GM21390 (cell line): Measurements from ENCODE around the gene C1QTNF3.
"Not testable (repeated sequence)": the region's sequence is repeated elsewhere in the genome, so short reads cannot be mapped to it uniquely, and the experiment has no call there.

ENCODE experiments used
- ATAC-seq: cut with Tn5 transposase; IDR thresholded peaks from one replicate; pipeline ENCODE4 v1.9.1; 2021; ENCODE audit not compliant: unreplicated experiment

Gene C1QTNF3

GRCh38 chr5:34053133-34053532 is 10.1 kb upstream of the C1QTNF3 start:
- ATAC-seq, result no peak

- no peak for ATAC-seq
These were observed 8.5 kb upstream of the C1QTNF3 start for GRCh38 chr5:34051374-34051980.

GRCh38 chr5:34047774-34048572 is 5.0 kb upstream of the C1QTNF3 start:
- no peak for ATAC-seq

- ATAC-seq, result no peak
These were observed 4.1 kb upstream of the C1QTNF3 start for GRCh38 chr5:34047143-34047542.

GRCh38 chr5:34045996-34046395 is 3.0 kb upstream of the C1QTNF3 start:
- ATAC-seq, result no peak

- no peak for ATAC-seq
These were observed 2.0 kb upstream of the C1QTNF3 start for GRCh38 chr5:34045023-34045422.

- ATAC-seq, result no peak
These were observed 692 bp downstream of the C1QTNF3 start for GRCh38 chr5:34042321-34042720.

GRCh38 chr5:34041247-34041972 is 1.6 kb downstream of the C1QTNF3 start:
- no peak for ATAC-seq

GRCh38 chr5:34040472-34040871 is 2.5 kb downstream of the C1QTNF3 start:
- no peak for ATAC-seq

GRCh38 chr5:34039398-34040157 is 3.4 kb downstream of the C1QTNF3 start:
- no peak for ATAC-seq

- no peak for ATAC-seq
These were observed 4.2 kb downstream of the C1QTNF3 start for GRCh38 chr5:34038838-34039237.

GRCh38 chr5:34038390-34038789 is 4.6 kb downstream of the C1QTNF3 start:
- ATAC-seq, result no peak

GRCh38 chr5:34037726-34038125 is 5.3 kb downstream of the C1QTNF3 start:
- ATAC-seq, result no peak

GRCh38 chr5:34035756-34036155 is 7.3 kb downstream of the C1QTNF3 start:
- no peak for ATAC-seq

- ATAC-seq, result no peak
These were observed 8.3 kb downstream of the C1QTNF3 start for GRCh38 chr5:34034534-34035327.

GRCh38 chr5:34031966-34032365 is 11.0 kb downstream of the C1QTNF3 start:
- no peak for ATAC-seq

GRCh38 chr5:34031117-34031516 is 11.9 kb downstream of the C1QTNF3 start:
- no peak for ATAC-seq

- ATAC-seq, result not testable (repeated sequence)
These were observed 12.4 kb downstream of the C1QTNF3 start for GRCh38 chr5:34030585-34030984.

GRCh38 chr5:34030048-34030447 is 13.0 kb downstream of the C1QTNF3 start:
- ATAC-seq, result no peak

- no peak for ATAC-seq
These were observed 14.7 kb downstream of the C1QTNF3 start for GRCh38 chr5:34028349-34028748.
